ENCODE data around the gene SMOC1.

GRCh38 chr14:70022771-70023445 lies 143.7 kb downstream of the SMOC1 start:
- no peak for TF ChIP-seq EZH2 (IDR thresholded peaks at IDR 0.05; ENCODE audit: insufficient read depth, poor library complexity, severe bottlenecking)
- TF ChIP-seq EZH2phosphoT487 (IDR thresholded peaks at IDR 0.05; ENCODE audit: insufficient read depth, low read depth), result no peak

Measured in GM23248 (cell line).